Stimulated activated CD4-positive, alpha-beta T cell treated with anti-CD3 and anti-CD28 coated beads, Interleukin-15, amount 100 ng/mL, for 24 hours (primary cell): ENCODE measurements around the gene RELN.

Source experiments
- DNase-seq: peaks from one replicate; pipeline ENCODE4 v3.0.0-alpha.2; 2020

RELN gene

GRCh38 chr7:103889451-103889850, 100.0 kb downstream of the RELN start:
- no peak for DNase-seq

- no peak for DNase-seq
These were observed 100.8 kb downstream of the RELN start for GRCh38 chr7:103888603-103889153.

GRCh38 chr7:103887853-103888602, 101.4 kb downstream of the RELN start:
- DNase-seq, result no peak

DNA sequence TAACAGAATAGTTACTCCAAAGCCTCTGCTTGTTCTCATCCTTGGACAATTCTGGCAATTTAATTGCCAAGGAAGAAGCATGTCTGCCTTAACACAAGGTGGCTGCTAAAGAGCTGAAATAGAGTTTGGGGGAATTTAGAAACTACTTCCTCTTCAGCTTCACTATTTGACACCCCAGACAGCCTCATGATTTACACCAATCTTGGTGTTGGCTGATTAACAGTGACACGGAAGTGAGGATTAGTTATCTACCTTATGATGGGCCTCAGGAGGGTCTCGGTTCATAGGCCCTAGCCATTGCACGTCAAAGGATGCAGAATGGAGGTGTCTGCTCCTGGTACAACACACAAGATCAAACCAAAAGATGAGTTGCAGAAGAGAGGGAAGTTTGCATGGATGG, 102.4 kb downstream of the RELN start:
- no peak for DNase-seq

DNA sequence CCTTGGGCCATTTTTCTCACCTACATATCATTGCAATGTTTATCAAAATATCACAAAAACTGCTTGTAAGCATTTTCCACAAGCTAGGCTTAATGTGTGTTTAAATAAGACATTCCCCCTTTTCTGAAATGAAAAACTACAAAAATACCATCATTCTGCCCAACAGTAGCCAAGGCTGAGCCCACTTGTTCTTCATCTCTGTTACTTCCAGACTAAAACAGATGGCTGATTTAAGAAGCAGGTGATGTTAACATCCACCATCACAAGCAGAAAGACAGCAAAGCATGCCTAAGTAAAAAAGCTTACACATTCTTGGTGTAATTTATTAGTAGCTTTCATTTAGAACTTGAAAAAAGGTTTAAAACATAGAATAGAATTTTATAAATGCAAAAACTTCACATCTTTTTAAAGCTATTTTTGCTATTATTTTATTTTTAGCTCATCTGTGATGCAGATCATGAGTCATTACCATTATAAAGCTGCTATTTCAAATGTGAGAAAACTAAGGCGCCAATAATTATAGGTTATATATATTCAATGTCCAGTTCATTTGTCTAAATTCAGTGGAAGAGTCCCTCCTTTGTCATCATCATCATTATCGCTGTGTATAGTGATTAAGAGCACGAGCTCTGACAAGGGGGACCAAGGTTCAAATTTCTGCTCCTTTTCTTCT, 109.4 kb downstream of the RELN start:
- no peak for DNase-seq

GRCh38 chr7:103879411-103879810, 110.0 kb downstream of the RELN start:
- DNase-seq, result no peak

GRCh38 chr7:103877565-103877964, 111.9 kb downstream of the RELN start:
- DNase-seq, result no peak

- DNase-seq, result no peak
These were observed 113.7 kb downstream of the RELN start for GRCh38 chr7:103875718-103876117.

- DNase-seq, result no peak
These were observed 118.0 kb downstream of the RELN start for GRCh38 chr7:103871473-103871872.

DNA sequence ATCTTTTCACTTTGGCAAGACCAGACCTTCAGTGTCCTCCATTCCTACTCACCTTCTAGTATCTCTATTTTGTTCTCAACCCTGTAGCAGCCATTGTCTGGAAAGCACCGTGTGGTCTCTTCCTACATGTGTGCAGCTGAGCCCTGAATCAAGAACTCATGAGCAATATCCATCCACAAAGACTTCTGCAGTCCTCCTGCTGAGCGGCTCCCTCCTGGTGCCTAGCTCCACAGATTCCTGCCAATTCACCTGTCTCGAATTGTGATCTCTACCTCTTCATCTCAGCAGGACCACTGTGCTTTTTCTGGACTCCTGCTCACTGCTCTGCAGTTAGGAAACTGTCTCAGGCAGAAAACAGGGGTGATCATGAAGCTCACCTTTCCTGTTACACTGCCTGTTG, 118.8 kb downstream of the RELN start:
- no peak for DNase-seq

DNA sequence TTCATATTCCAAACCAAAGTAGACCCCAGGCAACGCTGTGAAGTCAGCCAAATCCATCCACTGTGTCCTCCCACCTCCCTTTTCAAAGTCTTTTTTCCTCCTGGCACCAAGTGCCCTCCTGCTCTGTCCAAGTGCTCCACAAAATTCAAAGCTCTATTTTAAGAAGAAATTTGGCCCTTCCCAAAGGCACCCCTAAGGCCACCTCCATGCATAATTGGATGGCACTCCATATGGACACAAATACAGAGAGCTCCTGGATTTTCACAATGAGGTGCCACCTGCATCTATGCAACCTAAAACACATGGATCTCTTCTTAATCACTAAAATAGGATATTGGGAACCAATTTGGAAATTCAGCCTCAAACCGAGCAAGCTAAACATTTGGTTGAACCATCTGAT, 121.6 kb downstream of the RELN start:
- no peak for DNase-seq

DNA sequence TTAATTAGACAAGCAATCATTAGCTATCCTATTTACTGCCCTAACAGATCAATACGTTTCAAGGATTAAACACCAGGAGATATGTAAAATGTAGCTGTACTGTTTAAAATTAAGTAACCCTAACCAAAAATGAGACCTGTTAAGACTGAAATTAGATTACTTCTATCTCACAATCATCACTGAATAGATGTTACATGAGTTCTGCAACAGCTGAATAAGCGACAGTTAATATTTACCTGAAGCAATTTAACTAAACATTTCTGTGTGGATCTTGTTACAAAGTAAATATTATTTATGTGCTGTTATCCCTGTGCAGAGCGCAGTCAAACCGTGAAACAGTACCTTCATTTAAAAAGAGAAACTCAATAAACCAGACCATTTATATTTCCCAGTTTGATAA, 122.5 kb downstream of the RELN start:
- DNase-seq, result no peak

GRCh38 chr7:103865442-103865841, 124.0 kb downstream of the RELN start:
- DNase-seq, result no peak

DNA sequence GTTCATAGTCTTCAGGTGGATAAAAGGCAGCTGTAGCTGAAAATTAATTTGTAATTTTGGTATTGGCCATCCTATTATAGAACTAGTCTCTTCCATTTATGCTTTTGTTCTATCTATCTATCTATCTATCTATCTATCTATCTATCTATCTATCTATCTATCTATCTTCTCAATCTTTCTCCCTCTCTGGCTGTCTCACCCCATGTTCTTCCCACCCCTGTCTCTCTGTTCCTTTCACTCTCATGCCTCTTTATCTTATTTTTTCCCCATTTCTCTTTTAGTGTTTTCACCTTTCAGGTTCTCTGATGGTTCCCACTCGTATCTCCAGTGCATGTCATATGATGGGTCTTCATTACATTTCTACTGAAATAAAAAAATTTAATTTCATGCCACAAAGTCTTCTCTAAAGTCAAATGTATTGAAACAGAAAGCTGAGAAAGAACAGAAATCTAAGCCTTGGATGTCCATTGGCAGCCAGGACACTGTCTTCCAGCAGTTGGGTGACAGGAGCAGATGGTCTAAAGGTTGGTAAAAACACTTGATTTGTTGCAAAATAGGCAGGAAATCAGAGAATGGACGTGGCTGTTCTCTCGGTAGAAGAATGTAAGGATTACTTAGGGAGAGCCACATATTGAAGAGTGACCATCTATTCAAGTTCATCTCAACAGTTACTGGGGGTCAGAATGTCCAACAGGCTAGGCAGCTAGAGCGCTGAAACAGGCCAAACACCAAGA, 127.0 kb downstream of the RELN start:
- DNase-seq, result no peak

GRCh38 chr7:103859709-103860108, 129.7 kb downstream of the RELN start:
- DNase-seq, result no peak

- DNase-seq, result no peak
These were observed 132.0 kb downstream of the RELN start for GRCh38 chr7:103857435-103857834.

GRCh38 chr7:103856929-103857328, 132.5 kb downstream of the RELN start:
- DNase-seq, result no peak

DNA sequence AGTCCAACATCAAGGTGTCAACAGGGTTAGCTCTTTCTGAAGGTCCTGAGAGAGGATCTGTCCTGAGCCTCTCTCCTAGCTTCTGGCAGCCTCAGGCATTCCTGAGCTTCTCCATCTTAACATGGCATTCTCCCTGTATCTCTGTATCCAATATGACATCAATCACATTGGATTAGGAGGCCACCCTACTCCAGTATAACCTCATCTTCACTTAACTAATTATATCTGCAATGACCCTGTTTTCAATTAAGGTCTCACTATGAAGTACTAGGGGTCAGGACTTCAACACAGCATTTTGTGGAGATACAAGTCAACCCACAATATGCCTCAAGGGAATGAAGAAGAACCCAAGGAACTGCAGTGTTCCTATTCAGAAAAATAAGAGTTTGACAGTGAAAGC, 133.8 kb downstream of the RELN start:
- DNase-seq, result no peak

- DNase-seq, result no peak
These were observed 134.8 kb downstream of the RELN start for GRCh38 chr7:103854611-103855010.

- no peak for DNase-seq
These were observed 138.1 kb downstream of the RELN start for GRCh38 chr7:103851357-103851756.

DNA sequence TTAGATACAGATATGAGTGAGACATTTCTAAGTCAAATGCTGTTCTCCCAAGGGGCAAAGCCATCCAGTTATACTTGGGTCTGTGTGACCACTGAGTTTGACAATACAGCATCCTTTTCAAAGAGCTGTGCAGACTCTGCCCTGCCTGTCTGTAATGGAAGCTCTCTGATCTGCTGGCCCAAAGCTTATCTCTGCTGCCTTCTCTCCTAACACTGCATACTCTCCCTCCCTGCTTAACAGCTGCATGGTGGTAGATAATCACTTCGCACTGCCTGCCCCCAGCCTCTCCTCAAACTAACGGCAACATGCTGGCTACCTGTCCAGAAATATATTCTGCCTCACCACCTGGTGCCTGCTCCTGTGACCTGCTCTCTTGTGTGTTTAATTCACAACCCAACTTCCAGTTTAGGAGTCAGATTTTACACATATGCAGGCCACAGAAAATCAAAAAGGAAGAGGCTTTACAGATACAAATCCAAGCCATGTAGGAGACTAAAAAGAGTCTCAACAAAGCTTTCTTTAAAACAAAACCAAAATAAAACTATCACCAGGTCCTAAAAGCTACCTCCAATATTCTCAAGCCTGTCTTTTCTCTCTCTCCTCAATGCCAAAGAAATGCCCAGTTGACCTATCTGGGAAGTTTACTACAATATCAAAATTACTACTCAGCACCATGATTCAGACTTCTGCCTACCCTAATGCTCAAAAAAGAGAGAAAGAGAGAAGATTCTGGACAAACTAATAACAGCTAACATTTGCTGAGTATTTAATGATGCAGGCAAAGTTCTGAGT, 145.6 kb downstream of the RELN start:
- DNase-seq, result no peak

- no peak for DNase-seq
These were observed 156.1 kb downstream of the RELN start for GRCh38 chr7:103833401-103833800.

DNA sequence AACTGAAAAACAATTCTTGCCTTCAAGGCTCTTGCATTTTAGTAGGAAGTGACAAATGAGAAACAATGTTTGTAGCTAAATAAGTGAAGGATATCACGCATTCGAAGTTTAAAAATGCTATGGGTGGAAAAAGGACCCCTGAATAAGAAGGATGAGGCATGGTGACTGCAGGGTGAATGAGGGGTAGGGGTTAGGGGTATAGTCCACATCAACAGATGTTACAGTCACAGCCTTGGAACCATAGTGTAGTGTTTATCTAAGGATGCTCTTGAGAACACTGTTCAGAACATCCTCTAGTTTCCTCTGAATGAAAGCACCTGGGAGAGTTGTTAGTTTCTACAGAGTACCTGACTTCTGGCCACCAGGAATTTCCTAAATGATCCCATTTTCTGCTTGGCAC, 157.0 kb downstream of the RELN start:
- no peak for DNase-seq
